Neuronal stem cell (in vitro differentiated cells): ENCODE measurements around the gene PPP2R5C.
A peak's percentile ranks its signal among the peaks of the same experiment; 100 is the strongest.

Experiments
- DNase-seq: peaks from one replicate; pipeline ENCODE4 v3.0.0-alpha.2; 2013; ENCODE audit warnings: low spot score
- H2AFZ ChIP-seq: one replicate; pipeline ENCODE4 v1.6.1; 2013; ENCODE audit warnings: mild to moderate bottlenecking, low read length, inconsistent platforms
- H2AK5ac ChIP-seq: 2 replicates; pipeline ENCODE4 v1.6.1; 2013; ENCODE audit warnings: low read depth, mild to moderate bottlenecking, inconsistent platforms, low read length, moderate library complexity, mixed read lengths
- H2BK120ac ChIP-seq: 2 replicates; pipeline ENCODE4 v1.6.1; 2013; ENCODE audit warnings: low read depth, mild to moderate bottlenecking, inconsistent platforms, low read length, moderate library complexity, mixed read lengths
- H2BK12ac ChIP-seq: one replicate; pipeline ENCODE4 v1.6.1; 2013; ENCODE audit warnings: low read length, inconsistent platforms
- H2BK15ac ChIP-seq: 2 replicates; pipeline ENCODE4 v1.6.1; 2013; ENCODE audit warnings: mild to moderate bottlenecking, low read length, inconsistent platforms, mixed read lengths
- H2BK5ac ChIP-seq: one replicate; pipeline ENCODE4 v1.6.1; 2013; ENCODE audit warnings: inconsistent platforms, mild to moderate bottlenecking, low read length, moderate library complexity
- H3K14ac ChIP-seq: one replicate; pipeline ENCODE4 v1.6.1; 2013; ENCODE audit warnings: low read length, inconsistent platforms
- H3K18ac ChIP-seq: 2 replicates; pipeline ENCODE4 v1.6.1; 2013; ENCODE audit warnings: low read length, inconsistent platforms
- H3K23ac ChIP-seq: 2 replicates; pipeline ENCODE4 v1.6.1; 2013; ENCODE audit warnings: low read depth, mild to moderate bottlenecking, mixed read lengths, low read length, inconsistent platforms; ENCODE audit not compliant: poor library complexity
- H3K27ac ChIP-seq: replicated peaks from 3 replicates; pipeline ENCODE4 v1.5.1; 2013; ENCODE audit warnings: low read length, inconsistent platforms
- H3K27me3 ChIP-seq, 3 experiments: 2 replicates each; pipeline ENCODE4 v1.6.1; 2013; ENCODE audit warnings: low read length in 3 of 3, mild to moderate bottlenecking in 2 of 3, inconsistent platforms in 1 of 3, low read depth in 1 of 3, mixed read lengths in 1 of 3, moderate library complexity in 1 of 3; ENCODE audit not compliant: control insufficient read depth in 3 of 3, insufficient read depth in 3 of 3
- H3K36me3 ChIP-seq, 2 donors: replicated peaks in 1 of 2; 2 replicates each; pipeline ENCODE4 v1.6.1; 2013; ENCODE audit warnings: low read length in 2 of 2; ENCODE audit not compliant: control insufficient read depth in 2 of 2, insufficient read depth in 2 of 2
- H3K4ac ChIP-seq: 2 replicates; pipeline ENCODE4 v1.6.1; 2013; ENCODE audit warnings: inconsistent platforms, mild to moderate bottlenecking, low read length, moderate library complexity
- H3K4me1 ChIP-seq, 2 donors: 1 replicate in 1 of 2; 2 replicates in 1 of 2; pipeline ENCODE4 v1.6.1; 2013; ENCODE audit warnings: low read length in 2 of 2, low read depth in 1 of 2; ENCODE audit not compliant: control insufficient read depth in 2 of 2, insufficient read depth in 1 of 2
- H3K4me2 ChIP-seq: one replicate; pipeline ENCODE4 v1.6.1; 2013; ENCODE audit warnings: mild to moderate bottlenecking, low read length, inconsistent platforms; ENCODE audit not compliant: insufficient read depth, poor library complexity, severe bottlenecking
- H3K4me3 ChIP-seq, 2 donors: 2 replicates each; pipeline ENCODE4 v1.5.1; 2013; ENCODE audit warnings: low read length in 2 of 2, mild to moderate bottlenecking in 2 of 2, inconsistent platforms in 1 of 2, moderate library complexity in 1 of 2
- H3K79me1 ChIP-seq: one replicate; pipeline ENCODE4 v1.6.1; 2013; ENCODE audit warnings: low read depth, mild to moderate bottlenecking, inconsistent platforms, low read length, moderate library complexity
- H3K9ac ChIP-seq: one replicate; pipeline ENCODE4 v1.6.1; 2013; ENCODE audit warnings: mild to moderate bottlenecking, low read depth, low read length, inconsistent platforms; ENCODE audit not compliant: poor library complexity
- H3K9me3 ChIP-seq, 2 donors: replicated peaks in 1 of 2; 2 replicates each; pipeline versions ENCODE3 to v1.6.1; 2013; ENCODE audit warnings: low read length in 2 of 2, mild to moderate bottlenecking in 2 of 2, inconsistent platforms in 1 of 2, low read depth in 1 of 2, mixed read lengths in 1 of 2, moderate library complexity in 1 of 2; ENCODE audit not compliant: control insufficient read depth in 2 of 2, insufficient read depth in 1 of 2
- H4K8ac ChIP-seq: one replicate; pipeline ENCODE4 v1.6.1; 2013; ENCODE audit warnings: low read depth, mild to moderate bottlenecking, inconsistent platforms, low read length, moderate library complexity
- H4K91ac ChIP-seq: one replicate; pipeline ENCODE4 v1.6.1; 2013; ENCODE audit warnings: low read length, low read depth, mild to moderate bottlenecking, inconsistent platforms; ENCODE audit not compliant: poor library complexity
- WGBS, 2 donors: extraction: QIAGEN DNeasy Blood & Tissue Kit; methylation state at CpG; one replicate each; pipeline ENCODE4 v1.1.7; 2013; ENCODE audit warnings: missing lambda C conversion rate in 2 of 2, mixed read lengths in 1 of 2; ENCODE audit not compliant: insufficient read length in 2 of 2, insufficient replicate concordance in 1 of 2; ENCODE audit errors: extremely low coverage in 2 of 2; 5-methylcytosine and 5-hydroxymethylcytosine counted together

The PPP2R5C gene

DNA sequence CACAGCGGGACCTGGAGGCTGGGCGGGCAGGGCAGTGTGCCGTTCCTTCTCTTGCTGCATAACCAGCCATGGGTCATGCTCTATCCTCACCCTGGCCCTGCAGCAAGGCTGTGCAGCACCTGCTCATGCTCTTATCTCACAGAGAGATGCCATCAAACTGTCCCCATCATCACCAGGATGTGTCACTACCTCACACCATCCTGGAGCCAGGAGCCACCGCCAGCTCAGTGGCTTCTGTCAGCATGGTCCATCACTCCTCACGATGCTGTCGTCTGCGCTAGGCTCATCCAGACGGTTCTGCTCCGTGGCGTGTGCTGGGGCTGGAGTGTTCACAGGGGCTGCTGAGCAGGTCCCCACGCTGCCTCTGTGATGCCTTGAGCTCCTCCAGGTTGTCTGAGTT, 125.7 kb downstream of the PPP2R5C start:
- DNase-seq, result no peak
- Histone ChIP-seq H3K9ac (peak overlapping the region; percentile 14), H2BK5ac (no peak overlapping the region), H3K18ac (no peak overlapping the region), H3K4me3 (peak overlapping the region in 1 of 2 donors; percentile 15), H3K23ac (peak overlapping the region; percentile 4), H3K14ac (no peak overlapping the region), H2BK120ac (no peak overlapping the region), H3K4me1 (no peaks in the 10 kb centered on the region), H3K9me3 (peaks cover 0 to 2% of the 10 kb centered on the region in 2 donors), H3K27ac (no peak overlapping the region), H4K91ac (no peak overlapping the region), H3K4ac (no peak overlapping the region), H2BK12ac (no peak overlapping the region), H3K36me3 (peaks cover 33 to 90% of the 10 kb centered on the region in 2 donors), H3K27me3 (no peaks in the 10 kb centered on the region), H2AFZ (no peak overlapping the region), H2AK5ac (no peak overlapping the region), H4K8ac (no peak overlapping the region), H3K4me2 (no peak overlapping the region), H3K79me1 (peaks cover 3% of the 10 kb centered on the region), H2BK15ac (no peak overlapping the region)
- WGBS, 2 donors, result no CpG with 5 or more reads among the region's 11 CpGs

DNA sequence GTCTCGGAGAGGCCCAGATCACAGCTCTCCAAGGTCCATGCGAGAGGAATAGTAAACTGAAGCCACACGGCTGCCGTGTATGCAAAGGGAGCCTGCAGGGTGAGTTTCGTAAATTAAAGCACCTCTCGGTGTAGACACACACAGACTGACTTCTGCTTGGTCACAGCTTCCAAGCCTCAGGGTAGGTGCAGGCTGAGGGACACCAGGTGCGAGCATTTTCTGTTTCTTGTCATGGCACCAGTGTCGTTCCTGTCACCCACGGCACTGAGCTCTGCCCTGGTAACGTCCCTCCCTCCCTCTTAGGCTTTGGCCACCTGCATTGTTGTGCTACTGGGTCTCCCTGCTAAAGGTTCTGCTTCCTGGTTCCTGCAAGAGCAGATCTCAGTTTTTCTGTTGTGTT, 126.7 kb downstream of the PPP2R5C start:
- Histone ChIP-seq H3K14ac (no peak overlapping the region), H4K8ac (no peak overlapping the region), H2BK120ac (no peak overlapping the region), H2BK15ac (no peak overlapping the region), H3K36me3 (peaks cover 37 to 90% of the 10 kb centered on the region in 2 donors), H3K23ac (no peak overlapping the region), H3K4me3 (no peak overlapping the region), H3K79me1 (no peaks in the 10 kb centered on the region), H3K9ac (no peak overlapping the region), H3K9me3 (peaks cover 0 to 2% of the 10 kb centered on the region in 2 donors), H3K4me1 (no peaks in the 10 kb centered on the region), H3K27me3 (no peaks in the 10 kb centered on the region), H3K4me2 (no peak overlapping the region), H2BK5ac (no peak overlapping the region), H3K18ac (no peak overlapping the region), H3K4ac (no peak overlapping the region), H2BK12ac (no peak overlapping the region), H2AK5ac (no peak overlapping the region), H2AFZ (no peak overlapping the region), H4K91ac (no peak overlapping the region), H3K27ac (no peak overlapping the region)
- WGBS, 2 donors, result no CpG with 5 or more reads among the region's 10 CpGs
- DNase-seq, result no peak

DNA sequence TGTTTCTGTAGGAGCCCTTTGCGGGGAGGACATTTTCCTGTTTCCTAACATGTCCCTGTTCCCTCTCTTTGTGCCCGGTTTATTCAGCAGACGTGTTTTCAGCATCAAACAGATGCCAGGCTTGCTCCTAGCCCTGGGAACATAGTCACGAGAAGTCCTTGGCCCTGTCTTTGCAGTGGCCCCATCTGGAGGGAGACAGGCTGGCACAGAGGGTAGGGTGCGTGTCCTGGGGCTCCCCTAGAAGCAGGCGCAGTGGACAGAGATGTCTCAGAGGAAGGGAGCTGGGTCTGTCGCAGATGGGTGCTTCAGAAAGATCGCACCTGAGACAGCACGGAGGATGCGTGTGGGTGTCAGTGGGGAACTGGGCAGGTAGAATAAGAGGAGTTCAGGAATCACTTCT, 127.9 kb downstream of the PPP2R5C start:
- H3K4me2 ChIP-seq, result no peak overlapping the region
- H2BK5ac ChIP-seq, result no peak overlapping the region
- no peak overlapping the region for H2AK5ac ChIP-seq
- H3K36me3 ChIP-seq, result peaks cover 35 to 89% of the 10 kb centered on the region in 2 donors
- no peak overlapping the region for H3K9ac ChIP-seq
- no peak overlapping the region for H3K27ac ChIP-seq
- no CpG with 5 or more reads among the region's 10 CpGs for WGBS, 2 donors
- no peak overlapping the region for H3K14ac ChIP-seq
- H3K23ac ChIP-seq, result no peak overlapping the region
- H3K18ac ChIP-seq, result no peak overlapping the region
- H4K8ac ChIP-seq, result no peak overlapping the region
- no peaks in the 10 kb centered on the region for H3K4me1 ChIP-seq
- H3K9me3 ChIP-seq, result peaks cover 0 to 2% of the 10 kb centered on the region in 2 donors
- H2BK120ac ChIP-seq, result no peak overlapping the region
- no peak overlapping the region for H4K91ac ChIP-seq
- no peak for DNase-seq
- H3K4ac ChIP-seq, result no peak overlapping the region
- H2BK12ac ChIP-seq, result no peak overlapping the region
- no peak overlapping the region for H2BK15ac ChIP-seq
- H3K27me3 ChIP-seq, result no peaks in the 10 kb centered on the region
- H3K4me3 ChIP-seq, result no peak overlapping the region
- no peak overlapping the region for H2AFZ ChIP-seq
- no peaks in the 10 kb centered on the region for H3K79me1 ChIP-seq

DNA sequence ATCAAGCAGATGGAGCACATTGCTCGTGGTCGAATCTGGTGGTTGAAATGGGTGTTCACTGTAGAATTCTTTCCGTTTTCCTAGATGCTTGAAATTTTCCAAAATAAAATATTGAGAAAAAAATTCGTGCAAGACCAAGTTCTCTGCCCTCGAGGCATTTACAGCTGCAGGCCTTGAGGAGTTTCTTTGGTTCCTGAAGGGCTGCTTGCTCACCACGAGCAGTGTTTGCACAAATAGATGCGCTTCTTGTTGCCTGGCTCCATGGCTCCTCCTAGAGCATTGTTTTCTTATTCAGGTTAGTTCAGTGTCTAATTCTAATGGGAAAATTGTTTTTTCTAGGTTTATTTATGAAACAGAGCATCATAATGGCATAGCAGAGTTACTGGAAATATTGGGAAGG, 128.4 kb downstream of the PPP2R5C start:
- Histone ChIP-seq H3K14ac (no peak overlapping the region), H3K9ac (no peak overlapping the region), H3K4me2 (no peak overlapping the region), H3K27me3 (no peaks in the 10 kb centered on the region), H2BK120ac (no peak overlapping the region), H2BK5ac (no peak overlapping the region), H3K4me3 (no peak overlapping the region), H3K36me3 (peaks cover 30 to 89% of the 10 kb centered on the region in 2 donors), H2BK12ac (no peak overlapping the region), H3K79me1 (no peaks in the 10 kb centered on the region), H3K9me3 (peaks cover 0 to 2% of the 10 kb centered on the region in 2 donors), H3K23ac (no peak overlapping the region), H3K4me1 (no peaks in the 10 kb centered on the region), H3K4ac (no peak overlapping the region), H3K27ac (no peak overlapping the region), H2AK5ac (no peak overlapping the region), H2AFZ (no peak overlapping the region), H2BK15ac (no peak overlapping the region), H3K18ac (no peak overlapping the region), H4K8ac (no peak overlapping the region), H4K91ac (no peak overlapping the region)
- no peak for DNase-seq
- WGBS, 2 donors, result no CpG with 5 or more reads among the region's 7 CpGs
